Panc1 (cell line): ENCODE results near the gene ATP2A2. TPM values are rescaled to one million over a fixed set of nuclear protein-coding genes. Genes with fewer than 3 reads are reported as not detected.

Experiments used
- ATAC-seq: fragments of 200-7000 bp; cut with Tn5 transposase; 2 replicates; pipeline ENCODE4 v1.9.1; 2020; ENCODE audit warnings: mild to moderate bottlenecking, moderate library complexity
- BruUV-seq: library from RNA; stranded (reverse); fragments of 400-500 nt; replicated peaks from 2 replicates; lab custom pipeline; 2021; lab: Mats Ljungman, UMichigan
- CTCF ChIA-PET: fragments of 300-600 bp; sonication (Branson Sonifier 250); formaldehyde crosslinking; loops from one replicate; lab custom pipeline; 2022; ENCODE audit warnings: antibody characterized with exemption; lab: Charles Lee
- POLR2A ChIA-PET: fragments of 300-600 bp; sonication (Branson Sonifier 250); formaldehyde crosslinking; loops from one replicate; lab custom pipeline; 2022; ENCODE audit warnings: antibody characterized with exemption; lab: Charles Lee
- DNase-seq: peaks from one replicate; pipeline ENCODE4 v3.0.0-alpha.2; 2010; ENCODE audit warnings: low read depth, low spot score
- H3K27ac ChIP-seq: 2 replicates; pipeline ENCODE4 v1.5.1; 2011; ENCODE audit warnings: mild to moderate bottlenecking, low read length, inconsistent platforms
- H3K27me3 ChIP-seq: fragments of 200-500 bp; sonication (Bioruptor generic); 2 replicates; pipeline ENCODE4 v1.6.0; 2014; ENCODE audit warnings: low read length, inconsistent platforms; ENCODE audit not compliant: control insufficient read depth, insufficient read depth
- H3K36me3 ChIP-seq: fragments of 200-500 bp; sonication (Bioruptor generic); 2 replicates; pipeline ENCODE4 v1.5.1; 2014; ENCODE audit warnings: inconsistent platforms, mild to moderate bottlenecking, low read length, moderate library complexity; ENCODE audit not compliant: control insufficient read depth, insufficient read depth
- H3K4me1 ChIP-seq: 2 replicates; pipeline ENCODE4 v1.5.1; 2011; ENCODE audit warnings: inconsistent platforms, mild to moderate bottlenecking, low read length, moderate library complexity; ENCODE audit not compliant: control insufficient read depth, insufficient read depth
- H3K4me3 ChIP-seq, 2 experiments: 2 replicates each; pipeline ENCODE4 v1.5.1; 2011 to 2012; ENCODE audit warnings: low read depth in 2 of 2, low read length in 2 of 2, mild to moderate bottlenecking in 2 of 2, inconsistent platforms in 1 of 2, moderate library complexity in 1 of 2
- H3K9me3 ChIP-seq: fragments of 200-500 bp; sonication (Bioruptor generic); 2 replicates; pipeline ENCODE4 v1.5.1; 2014; ENCODE audit warnings: low read depth, mild to moderate bottlenecking, inconsistent platforms, low read length, moderate library complexity; ENCODE audit not compliant: control insufficient read depth, insufficient read depth
- CTCF ChIP-seq: fragments of 450-650 bp; IDR thresholded peaks from 2 replicates; pipeline ENCODE4 v1.5.1; 2017; ENCODE audit warnings: mild to moderate bottlenecking
- POLR2AphosphoS5 ChIP-seq: IDR thresholded peaks from 2 replicates; pipeline ENCODE4 v1.6.1; 2012; ENCODE audit warnings: mild to moderate bottlenecking, low read depth, low read length, moderate library complexity
- SIN3A ChIP-seq: IDR thresholded peaks from 2 replicates; pipeline ENCODE4 v1.6.1; 2012; ENCODE audit warnings: low read depth, mild to moderate bottlenecking, low read length, moderate library complexity, borderline replicate concordance; ENCODE audit not compliant: insufficient read depth
- TCF7L2 ChIP-seq: IDR thresholded peaks from 2 replicates; pipeline ENCODE4 v1.6.1; 2011; ENCODE audit warnings: mild to moderate bottlenecking, low read depth, low read length, inconsistent platforms
- in situ Hi-C: cut with HindIII; loops from 2 replicates; pipeline ENCODE4 v1.10.0; 2016; ENCODE audit warnings: low sequenced_read_pairs, low pct_unique_long_range_greater_than_20kb
- intact Hi-C: fragments of 100-400 bp; cut with micrococcal nuclease; formaldehyde crosslinking; loops from one replicate; pipeline ENCODE4 v1.10.0; 2022; ENCODE audit not compliant: unreplicated experiment
- total RNA-seq: library from RNA; stranded (reverse); gene quantifications from one replicate; pipeline ENCODE4 v1.2.1, GENCODE V29; 2021; ENCODE audit not compliant: unreplicated experiment
- TF ChIP-seq, protein P1 (sequence below), 2 experiments: IDR thresholded peaks; 2 replicates each; pipeline ENCODE4 v1.6.1; 2011 to 2012; ENCODE audit warnings: low read depth in 2 of 2, control low read depth in 1 of 2, low read length in 1 of 2, mild to moderate bottlenecking in 1 of 2, moderate library complexity in 1 of 2; ENCODE audit not compliant: insufficient read depth in 1 of 2

ATP2A2 gene
- total RNA-seq, 1 experiment from 2014 or later = 286 TPM

GRCh38 chr12:110307372-110307771 is 26.3 kb downstream of the ATP2A2 start:
- ChIA-PET CTCF (no interaction called here), POLR2A (no interaction called here)
- H3K27me3 ChIP-seq = no peaks in the 10 kb centered on the region
- no peak overlapping the region for H3K27ac ChIP-seq
- intact Hi-C loops = no loop called here
- in situ Hi-C loops = no loop called here
- ATAC-seq (no peak; the same call in 1 of the 2 replicates), DNase-seq (no peak)
- TF ChIP-seq TCF7L2 (no peak), SIN3A (no peak), CTCF (no peak), POLR2AphosphoS5 (no peak)
- TF ChIP-seq, protein P1, sequence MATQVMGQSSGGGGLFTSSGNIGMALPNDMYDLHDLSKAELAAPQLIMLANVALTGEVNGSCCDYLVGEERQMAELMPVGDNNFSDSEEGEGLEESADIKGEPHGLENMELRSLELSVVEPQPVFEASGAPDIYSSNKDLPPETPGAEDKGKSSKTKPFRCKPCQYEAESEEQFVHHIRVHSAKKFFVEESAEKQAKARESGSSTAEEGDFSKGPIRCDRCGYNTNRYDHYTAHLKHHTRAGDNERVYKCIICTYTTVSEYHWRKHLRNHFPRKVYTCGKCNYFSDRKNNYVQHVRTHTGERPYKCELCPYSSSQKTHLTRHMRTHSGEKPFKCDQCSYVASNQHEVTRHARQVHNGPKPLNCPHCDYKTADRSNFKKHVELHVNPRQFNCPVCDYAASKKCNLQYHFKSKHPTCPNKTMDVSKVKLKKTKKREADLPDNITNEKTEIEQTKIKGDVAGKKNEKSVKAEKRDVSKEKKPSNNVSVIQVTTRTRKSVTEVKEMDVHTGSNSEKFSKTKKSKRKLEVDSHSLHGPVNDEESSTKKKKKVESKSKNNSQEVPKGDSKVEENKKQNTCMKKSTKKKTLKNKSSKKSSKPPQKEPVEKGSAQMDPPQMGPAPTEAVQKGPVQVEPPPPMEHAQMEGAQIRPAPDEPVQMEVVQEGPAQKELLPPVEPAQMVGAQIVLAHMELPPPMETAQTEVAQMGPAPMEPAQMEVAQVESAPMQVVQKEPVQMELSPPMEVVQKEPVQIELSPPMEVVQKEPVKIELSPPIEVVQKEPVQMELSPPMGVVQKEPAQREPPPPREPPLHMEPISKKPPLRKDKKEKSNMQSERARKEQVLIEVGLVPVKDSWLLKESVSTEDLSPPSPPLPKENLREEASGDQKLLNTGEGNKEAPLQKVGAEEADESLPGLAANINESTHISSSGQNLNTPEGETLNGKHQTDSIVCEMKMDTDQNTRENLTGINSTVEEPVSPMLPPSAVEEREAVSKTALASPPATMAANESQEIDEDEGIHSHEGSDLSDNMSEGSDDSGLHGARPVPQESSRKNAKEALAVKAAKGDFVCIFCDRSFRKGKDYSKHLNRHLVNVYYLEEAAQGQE (IDR thresholded peaks at IDR 0.05; ENCODE audit: insufficient read depth in 1 of 2, low read depth in 2 of 2, low read length in 1 of 2) = no peak
- no peaks in the 10 kb centered on the region for H3K4me1 ChIP-seq
- no peaks in the 10 kb centered on the region for H3K9me3 ChIP-seq
- H3K4me3 ChIP-seq = no peak overlapping the region
- BruUV-seq = no TSS peak
- H3K36me3 ChIP-seq = no peaks in the 10 kb centered on the region; the same call in 1 of the 2 replicates

- TF ChIP-seq TCF7L2 (no peak), CTCF (no peak), SIN3A (no peak), POLR2AphosphoS5 (no peak)
- TF ChIP-seq, protein P1 (IDR thresholded peaks at IDR 0.05; ENCODE audit: insufficient read depth in 1 of 2, low read depth in 2 of 2, low read length in 1 of 2) = no peak
- Histone ChIP-seq H3K4me1 (no peaks in the 10 kb centered on the region), H3K27me3 (no peaks in the 10 kb centered on the region), H3K36me3 (no peaks in the 10 kb centered on the region), H3K27ac (no peak overlapping the region), H3K4me3 (no peak overlapping the region), H3K9me3 (no peaks in the 10 kb centered on the region)
- intact Hi-C loops = no loop called here
- CTCF ChIA-PET = no interaction called here
- POLR2A ChIA-PET = no interaction called here
- in situ Hi-C loops = no loop called here
- ATAC-seq = no peak
- DNase-seq = no peak
- TSS peak; percentile 41 for BruUV-seq
These were observed 29.7 kb downstream of the ATP2A2 start for GRCh38 chr12:110310763-110311162.
